DMS53 treated with DMSO at 0.1 percent for 48 hours (cell line): ENCODE results near the gene PPOX.

Experiments used
- DNase-seq: peaks from one replicate; lab custom pipeline; 2025; ENCODE audit not compliant: unreplicated experiment; lab: John Stamatoyannopoulos, UW

PPOX gene

GRCh38 chr1:161175771-161176453, 9.7 kb downstream of the PPOX start:
- DNase-seq: no peak

- DNase-seq: no peak
Observed at GRCh38 chr1:161176468-161177111, 10.4 kb downstream of the PPOX start.

GRCh38 chr1:161177112-161177935, 11.1 kb downstream of the PPOX start, which contains the start of gene B4GALT3:
Gene B4GALT3, minus strand, starts transcription at chr1:161177507. Its CDS starts 1,447 bp downstream, at chr1:161176060.
- DNase-seq: peak; percentile 86

DNA sequence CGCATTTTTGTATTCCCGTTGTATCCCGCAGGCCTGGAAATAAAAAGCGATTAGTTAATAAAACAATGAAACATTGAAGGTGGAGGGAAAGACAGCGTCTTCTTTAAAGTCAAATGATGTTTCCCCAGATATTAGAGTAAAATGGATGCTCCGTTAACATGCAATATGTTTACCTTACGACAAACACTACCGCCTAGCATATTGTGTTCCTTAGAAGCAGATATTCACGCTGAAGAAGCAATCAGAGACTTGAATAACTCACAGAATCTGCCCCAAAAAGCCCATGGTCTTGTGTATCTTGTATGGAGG, 11.7 kb downstream of the PPOX start:
- DNase-seq: no peak

- no peak for DNase-seq
Observed at GRCh38 chr1:161179698-161180097, 13.5 kb downstream of the PPOX start.

DNA sequence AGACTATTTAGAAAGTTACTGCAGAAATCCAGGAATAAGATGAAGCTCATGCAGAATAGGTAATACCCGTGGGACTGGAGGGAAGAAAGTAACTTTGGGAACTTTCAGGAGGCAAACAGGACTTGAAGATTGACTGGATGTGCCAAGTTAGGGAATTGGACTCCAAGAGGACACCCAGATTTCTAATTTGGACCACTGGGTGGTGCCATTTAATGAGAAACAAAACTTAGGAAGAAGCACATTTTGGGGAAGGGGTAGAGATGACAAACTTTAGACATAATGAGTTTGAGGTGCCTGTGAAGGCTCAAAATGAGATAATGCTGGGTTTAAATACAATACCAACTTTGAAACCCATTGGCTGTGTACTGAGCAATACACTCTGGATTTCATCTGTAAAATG, 14.4 kb downstream of the PPOX start:
- DNase-seq: no peak

GRCh38 chr1:161182214-161182613, 16.0 kb downstream of the PPOX start:
- DNase-seq: no peak

DNA sequence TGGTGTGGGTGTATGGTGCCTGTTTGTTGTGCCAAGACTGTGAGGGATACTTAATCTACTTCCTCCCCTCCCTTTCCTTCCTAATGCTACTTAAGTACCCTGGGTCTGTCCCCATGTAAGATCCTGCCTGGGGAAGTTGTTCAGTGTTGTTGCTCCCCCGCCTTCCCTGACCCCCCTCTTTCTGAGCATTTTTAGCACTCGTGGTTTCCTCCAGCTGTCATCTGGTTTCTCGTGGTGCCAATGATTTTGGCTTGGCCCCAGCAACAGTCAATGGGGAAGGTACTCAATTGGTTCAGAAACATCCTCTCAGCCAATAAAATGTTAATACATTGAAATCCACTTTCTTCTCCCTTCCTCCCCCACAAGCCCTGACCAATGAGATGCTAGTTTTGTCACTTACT, 19.1 kb downstream of the PPOX start:
- no peak for DNase-seq

DNA sequence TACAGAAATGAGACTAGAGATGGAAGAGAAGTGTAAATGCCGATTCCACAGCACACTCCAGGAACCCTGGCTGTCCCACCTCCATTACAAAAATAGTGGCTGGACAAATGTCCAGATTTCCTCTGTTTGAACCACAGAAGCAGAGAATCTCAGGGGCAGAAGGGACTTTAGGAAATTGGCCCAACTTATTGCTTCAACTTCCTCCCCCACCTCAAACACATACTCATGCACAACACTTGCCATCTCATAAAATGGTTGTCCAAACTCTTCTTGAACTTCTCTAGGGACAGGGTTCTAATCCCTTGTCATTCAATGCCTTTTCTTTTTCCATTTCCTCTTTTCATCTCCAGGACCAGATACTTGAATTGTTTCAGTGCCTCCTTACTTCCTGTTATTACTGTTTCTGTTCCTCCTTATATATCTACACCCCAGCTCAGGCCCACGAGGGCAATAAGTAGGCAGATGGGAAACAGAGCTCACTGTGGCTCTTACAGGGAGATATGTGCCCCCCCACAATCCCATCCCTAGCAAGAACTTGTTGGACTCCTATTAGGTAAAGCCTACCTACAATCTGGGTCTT, 19.6 kb downstream of the PPOX start:
- no peak for DNase-seq

- no peak for DNase-seq
Observed at GRCh38 chr1:161187311-161187710, 21.1 kb downstream of the PPOX start.

- DNase-seq: no peak
Observed at GRCh38 chr1:161188381-161188780, 22.2 kb downstream of the PPOX start.

GRCh38 chr1:161189036-161189435, 22.8 kb downstream of the PPOX start:
- no peak for DNase-seq

DNA sequence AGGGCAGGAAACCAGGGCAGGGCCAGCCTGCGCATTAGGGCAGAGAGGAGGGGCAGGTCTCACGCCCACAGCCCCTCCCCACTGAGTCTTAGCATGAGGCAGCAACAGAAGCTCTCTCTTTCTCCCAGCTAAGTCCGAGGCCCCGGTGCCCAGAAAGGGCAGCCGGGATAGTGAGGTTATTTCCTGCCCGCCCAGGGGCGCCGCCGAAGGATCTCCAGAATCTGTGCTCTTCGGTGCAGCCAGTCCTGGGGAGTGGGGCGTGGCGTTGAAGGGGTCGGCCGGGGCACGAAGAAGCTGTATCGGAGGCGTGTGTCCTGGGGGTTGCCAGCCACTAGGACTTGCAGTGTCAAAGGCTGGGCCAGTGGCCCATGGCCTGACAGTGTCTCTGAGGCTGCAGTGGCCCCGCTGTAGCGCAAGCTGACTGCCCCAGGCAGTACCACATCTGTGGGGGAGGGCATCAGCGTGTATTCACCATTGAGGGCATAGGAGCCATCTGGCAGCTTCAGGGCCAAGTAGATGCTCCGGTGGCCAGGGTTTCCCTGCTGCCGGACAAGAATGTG, 24.8 kb downstream of the PPOX start:
- no peak for DNase-seq

DNA sequence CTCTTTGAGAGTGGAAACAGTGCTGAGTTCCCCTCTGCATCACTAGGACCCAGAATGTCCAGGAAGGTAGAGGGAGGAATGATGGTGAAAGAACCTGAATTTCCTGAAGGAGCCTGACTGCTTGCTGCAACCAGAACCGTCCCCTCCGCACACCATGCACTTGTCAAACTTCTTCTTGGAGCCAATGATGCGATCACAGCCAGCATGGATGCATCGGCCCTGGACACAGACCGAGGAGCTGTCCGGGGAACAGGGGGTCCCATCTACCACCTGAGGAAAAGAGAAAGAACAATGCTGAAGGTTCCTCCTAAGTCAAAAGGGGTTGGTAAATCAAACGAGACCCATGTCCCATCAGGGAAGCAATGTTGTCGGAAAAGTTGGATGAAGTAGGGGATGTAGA, 25.7 kb downstream of the PPOX start:
- no peak for DNase-seq

DNA sequence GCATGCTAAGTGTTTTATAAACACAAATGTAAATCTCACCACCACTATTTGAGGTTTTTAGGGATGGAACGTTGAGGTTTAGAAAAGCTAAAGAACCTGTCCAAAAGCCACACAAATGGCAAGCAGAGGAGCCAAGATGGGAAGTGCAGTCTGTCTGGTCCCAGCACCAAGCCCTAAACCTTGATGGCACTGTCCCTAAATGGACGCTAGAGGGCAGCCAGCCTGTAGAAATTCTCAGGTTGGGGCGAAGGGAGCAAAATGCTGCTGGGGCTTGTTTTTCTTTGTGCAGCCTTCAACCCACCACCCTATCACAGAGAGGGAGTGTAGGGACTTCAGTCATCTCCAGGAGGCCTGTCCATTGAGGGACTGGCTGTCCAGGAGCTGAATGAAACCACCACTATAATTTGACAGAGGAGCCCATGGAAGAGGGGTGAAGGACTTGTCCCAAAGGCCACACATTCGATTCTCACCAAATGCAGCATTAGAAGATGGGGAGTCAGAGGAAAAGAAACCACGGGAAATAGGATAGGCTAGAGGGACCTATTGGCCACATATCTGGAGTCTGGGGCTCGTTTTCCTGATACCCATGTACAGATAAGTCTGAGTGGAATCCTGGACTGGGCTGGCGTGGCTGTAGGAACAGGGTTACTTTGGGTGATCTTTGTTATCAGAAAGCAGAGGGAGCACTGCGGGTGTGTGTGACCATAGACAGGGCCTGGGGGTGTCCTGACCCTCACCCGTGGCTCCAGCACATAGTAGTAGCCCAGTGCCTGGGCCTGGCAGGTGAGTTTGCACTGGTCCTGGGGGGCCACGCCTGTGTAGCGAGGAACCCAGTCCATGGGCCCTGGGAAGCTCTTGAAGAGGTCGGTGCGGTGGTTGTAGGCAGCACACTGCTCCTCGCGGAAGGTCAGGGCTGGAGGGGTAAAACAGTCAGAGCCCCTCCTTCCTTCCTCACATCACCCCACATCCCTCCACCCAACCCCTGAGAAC, 26.5 kb downstream of the PPOX start:
- peak; percentile 65 for DNase-seq

- no peak for DNase-seq
Observed at GRCh38 chr1:161193561-161194235, 27.5 kb downstream of the PPOX start.

DNA sequence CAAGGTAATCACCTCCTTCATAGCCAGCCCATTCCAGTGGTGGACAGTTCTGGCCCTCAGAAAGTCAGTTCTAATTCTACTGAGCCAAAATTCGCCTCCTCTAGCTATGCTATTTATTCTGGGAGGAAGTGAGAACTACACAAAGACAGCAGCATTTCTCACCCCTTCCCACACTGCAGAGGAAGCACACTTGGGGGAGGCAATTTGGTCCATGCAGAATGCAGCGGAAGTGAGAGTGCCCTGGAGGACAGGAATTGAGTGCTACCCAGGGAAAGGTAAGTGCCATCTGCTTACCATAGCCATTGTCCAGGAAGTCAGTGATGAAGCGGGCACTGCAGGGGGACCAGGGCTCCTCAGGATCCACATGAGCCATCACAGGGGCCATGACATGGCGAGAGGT, 28.9 kb downstream of the PPOX start:
- no peak for DNase-seq

- DNase-seq: no peak
Observed at GRCh38 chr1:161196111-161196510, 29.9 kb downstream of the PPOX start.

DNA sequence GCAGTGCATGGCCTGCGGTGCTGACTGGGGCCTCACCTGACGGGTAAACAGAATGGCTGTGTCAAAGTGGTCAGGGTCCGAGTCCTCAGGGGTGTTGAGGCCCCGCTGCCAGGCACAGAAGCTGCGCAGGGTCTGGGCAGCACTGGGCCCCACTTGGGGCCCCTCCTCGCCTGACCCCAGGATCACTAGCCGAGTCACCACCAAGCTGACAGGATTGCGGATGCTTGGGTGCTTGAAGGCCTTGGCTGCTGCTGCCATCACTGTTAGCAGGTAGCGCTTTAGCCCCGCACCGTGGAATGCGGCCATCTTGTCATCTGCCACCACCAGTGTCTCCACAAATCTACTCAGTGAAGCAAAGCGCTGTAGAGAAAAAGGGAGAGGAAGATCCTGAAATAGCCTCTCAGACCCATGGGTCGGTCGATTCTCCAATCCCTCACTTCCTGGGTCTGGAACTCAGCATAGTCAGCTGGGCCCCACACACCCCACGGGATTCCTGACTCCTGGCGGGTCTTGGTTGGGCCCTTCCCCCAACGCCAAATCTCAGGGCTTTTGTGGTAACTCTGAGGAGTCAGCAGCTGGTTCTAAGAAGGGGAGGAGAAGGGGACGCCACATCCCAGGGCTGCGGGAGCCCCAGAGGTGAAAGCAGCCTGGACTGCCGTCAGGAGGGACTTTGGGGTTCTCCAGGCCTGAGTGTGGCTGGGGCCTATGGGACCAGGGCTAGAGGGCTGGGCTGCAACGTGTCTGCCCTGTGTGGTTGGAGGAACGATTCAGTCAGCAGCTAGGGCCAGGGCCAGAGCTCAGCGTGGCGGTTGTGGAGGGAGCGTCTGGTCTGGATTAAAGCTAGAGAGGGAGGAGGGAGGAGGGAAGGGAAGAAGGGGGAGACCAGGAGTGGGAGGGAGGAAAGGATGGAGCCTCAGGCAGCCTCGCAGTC, 30.6 kb downstream of the PPOX start:
- no peak for DNase-seq
